MM.1S (cell line): ENCODE data around the gene ODAM.

Experiments
- EZH2 ChIP-seq: fragments of 300-600 bp; sonication (generic); optimal IDR thresholded peaks from 2 replicates; pipeline ENCODE3; 2017; ENCODE audit warnings: low read depth, mild to moderate bottlenecking, antibody characterized with exemption, low read length, mixed read lengths
- TF ChIP-seq, protein P1 (sequence below): fragments of 300-600 bp; sonication (generic); IDR thresholded peaks from 2 replicates; pipeline ENCODE4 v1.5.1; 2016; ENCODE audit warnings: antibody characterized with exemption, low read length, mixed read lengths

DNA sequence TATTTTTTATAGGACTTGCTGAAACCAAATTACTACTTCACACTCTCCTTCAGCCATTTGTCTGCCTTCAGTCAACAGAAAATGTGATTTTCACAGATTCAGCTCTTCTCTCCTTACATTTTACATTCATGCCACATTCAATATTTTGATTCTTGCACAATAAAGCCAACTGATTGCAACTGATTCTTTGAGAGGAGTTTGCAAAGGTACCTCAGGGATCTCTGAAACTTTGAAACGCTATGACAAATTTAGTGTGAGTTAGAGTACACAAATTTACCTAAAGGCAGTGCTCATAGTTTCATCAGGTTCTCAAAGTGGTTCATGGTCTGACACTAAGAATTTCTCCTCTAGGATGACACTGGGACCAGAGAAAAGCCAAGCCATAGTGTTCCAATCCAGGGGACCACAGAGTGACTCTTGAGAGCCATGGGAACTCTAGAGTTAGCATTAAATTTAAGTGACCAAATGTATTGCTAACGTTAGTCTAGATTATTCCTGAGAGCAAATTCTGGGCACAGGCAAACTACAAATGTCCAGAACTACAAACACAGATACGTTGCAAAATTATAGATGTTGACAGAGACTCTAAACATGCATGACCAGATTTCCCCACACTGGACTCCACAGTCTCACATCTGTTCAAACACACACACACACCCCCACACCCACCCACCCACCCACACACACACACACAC is 55.9 kb downstream of the ODAM start:
- TF ChIP-seq, protein P1, sequence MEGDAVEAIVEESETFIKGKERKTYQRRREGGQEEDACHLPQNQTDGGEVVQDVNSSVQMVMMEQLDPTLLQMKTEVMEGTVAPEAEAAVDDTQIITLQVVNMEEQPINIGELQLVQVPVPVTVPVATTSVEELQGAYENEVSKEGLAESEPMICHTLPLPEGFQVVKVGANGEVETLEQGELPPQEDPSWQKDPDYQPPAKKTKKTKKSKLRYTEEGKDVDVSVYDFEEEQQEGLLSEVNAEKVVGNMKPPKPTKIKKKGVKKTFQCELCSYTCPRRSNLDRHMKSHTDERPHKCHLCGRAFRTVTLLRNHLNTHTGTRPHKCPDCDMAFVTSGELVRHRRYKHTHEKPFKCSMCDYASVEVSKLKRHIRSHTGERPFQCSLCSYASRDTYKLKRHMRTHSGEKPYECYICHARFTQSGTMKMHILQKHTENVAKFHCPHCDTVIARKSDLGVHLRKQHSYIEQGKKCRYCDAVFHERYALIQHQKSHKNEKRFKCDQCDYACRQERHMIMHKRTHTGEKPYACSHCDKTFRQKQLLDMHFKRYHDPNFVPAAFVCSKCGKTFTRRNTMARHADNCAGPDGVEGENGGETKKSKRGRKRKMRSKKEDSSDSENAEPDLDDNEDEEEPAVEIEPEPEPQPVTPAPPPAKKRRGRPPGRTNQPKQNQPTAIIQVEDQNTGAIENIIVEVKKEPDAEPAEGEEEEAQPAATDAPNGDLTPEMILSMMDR: no peak
- no peak for TF ChIP-seq EZH2
